ENCODE results near the gene TRIM10.
"Not testable (repeated sequence)": the region's sequence is repeated elsewhere in the genome, so short reads cannot be mapped to it uniquely, and the experiment has no call there.

Gene TRIM10

GRCh38 chr6:30172681-30173080, 11.7 kb upstream of the TRIM10 start:
- DNase-seq (ENCODE audit: low read depth in 2 of 2), result no peak

GRCh38 chr6:30171677-30172471, 10.9 kb upstream of the TRIM10 start:
- no peak for DNase-seq (ENCODE audit: low read depth in 2 of 2)

- DNase-seq (ENCODE audit: low read depth in 2 of 2), result no peak
Measured at GRCh38 chr6:30169658-30170614, 8.9 kb upstream of the TRIM10 start.

- no peak for DNase-seq (ENCODE audit: low read depth in 2 of 2)
Measured at GRCh38 chr6:30168741-30169140, 7.7 kb upstream of the TRIM10 start.

GRCh38 chr6:30167101-30167500, 6.1 kb upstream of the TRIM10 start:
- DNase-seq (ENCODE audit: low read depth in 2 of 2), result no peak

- not testable (repeated sequence) for DNase-seq (ENCODE audit: low read depth in 2 of 2)
Measured at GRCh38 chr6:30165238-30165637, 4.2 kb upstream of the TRIM10 start.

- DNase-seq (ENCODE audit: low read depth in 2 of 2), result no peak
Measured at GRCh38 chr6:30164714-30165113, 3.7 kb upstream of the TRIM10 start.

- DNase-seq (ENCODE audit: low read depth in 2 of 2), result no peak
Measured at GRCh38 chr6:30163918-30164654, 3.1 kb upstream of the TRIM10 start.

- no peak for DNase-seq (ENCODE audit: low read depth in 2 of 2)
Measured at GRCh38 chr6:30163090-30163917, 2.3 kb upstream of the TRIM10 start, which contains the start of gene TRIM15. TRIM15 (plus strand) TSS chr6:30163546; CDS start chr6:30163685, 139 bp downstream.

GRCh38 chr6:30162265-30163089, 1.5 kb upstream of the TRIM10 start:
- no peak for DNase-seq (ENCODE audit: low read depth in 2 of 2)

GRCh38 chr6:30160008-30160784, 815 bp downstream of the TRIM10 start:
- no peak for DNase-seq (ENCODE audit: low read depth in 2 of 2)

GRCh38 chr6:30158475-30159040, 2.5 kb downstream of the TRIM10 start:
- no peak for DNase-seq (ENCODE audit: low read depth in 2 of 2)

GRCh38 chr6:30157999-30158398, 3.0 kb downstream of the TRIM10 start:
- no peak for DNase-seq (ENCODE audit: low read depth in 2 of 2)

GRCh38 chr6:30157581-30157980, 3.4 kb downstream of the TRIM10 start:
- DNase-seq (ENCODE audit: low read depth in 2 of 2), result no peak

GRCh38 chr6:30156774-30157173, 4.2 kb downstream of the TRIM10 start:
- no peak for DNase-seq (ENCODE audit: low read depth in 2 of 2)

GRCh38 chr6:30156262-30156599, 4.8 kb downstream of the TRIM10 start:
- DNase-seq (ENCODE audit: low read depth in 2 of 2), result no peak

- no peak for DNase-seq (ENCODE audit: low read depth in 2 of 2)
Measured at GRCh38 chr6:30155520-30156261, 5.3 kb downstream of the TRIM10 start.
